ENCODE measurements around the gene NOL4L. TPM values are rescaled to one million over a fixed set of nuclear protein-coding genes. Genes with fewer than 3 reads are reported as not detected.

The NOL4L gene
- total RNA-seq, 4 donors from 2014 or later, result 45.6 to 105 (median 85.9) TPM

DNA sequence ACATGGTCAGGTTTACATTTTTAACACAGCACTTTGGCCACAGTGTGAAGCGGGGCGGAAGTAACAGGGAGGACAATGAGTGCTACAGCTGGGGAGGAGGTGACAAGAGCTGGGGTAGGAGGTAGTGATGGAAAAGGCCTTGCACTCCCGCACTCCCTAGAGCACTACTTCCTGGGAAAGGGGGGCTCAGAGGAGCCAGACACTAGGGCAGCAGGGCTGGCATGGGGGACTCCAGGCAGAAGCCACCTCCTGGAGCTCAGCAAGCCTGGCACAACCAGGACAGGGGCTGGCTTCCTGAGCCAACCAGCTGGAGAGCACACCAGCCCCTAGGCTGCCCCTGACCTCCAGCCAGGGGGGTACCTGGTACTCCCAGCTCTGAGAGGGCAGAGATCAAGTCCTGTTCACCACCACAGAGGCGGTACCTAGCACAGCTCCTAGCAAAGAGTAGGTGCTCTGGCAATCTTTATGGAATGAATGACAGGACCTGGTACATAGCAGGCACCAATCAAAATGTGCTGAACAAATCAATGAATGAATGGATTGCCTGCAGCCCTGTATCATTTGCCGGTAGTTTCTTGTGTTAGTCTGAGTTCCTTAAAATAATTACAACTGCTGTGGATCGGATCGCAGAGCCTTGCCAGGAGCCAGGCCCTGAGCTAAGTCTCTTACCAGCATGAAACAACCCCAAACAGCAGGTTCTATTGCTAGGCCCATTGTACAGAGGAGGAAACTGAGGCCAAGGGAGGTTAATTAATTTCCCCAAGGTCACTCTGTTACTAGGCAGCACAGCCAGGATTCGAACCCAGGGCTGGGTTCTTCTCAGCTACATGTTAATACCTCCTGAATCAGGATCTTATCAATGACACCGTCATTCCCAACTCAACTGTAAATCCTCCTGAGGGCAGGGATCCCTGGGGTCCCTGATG is 15.5 kb downstream of the NOL4L start:
- H3K36me3 ChIP-seq, result no peaks in the 10 kb centered on the region
- TF ChIP-seq POLR2AphosphoS5 (IDR thresholded peaks at IDR 0.05) (no peak), CTCF (IDR thresholded peaks at IDR 0.05) (no peak), POLR2A (IDR thresholded peaks at IDR 0.05) (no peak), EP300 (IDR thresholded peaks at IDR 0.05; ENCODE audit: low read depth) (no peak)
- H3K4me1 ChIP-seq, result peaks cover 0 to 6% (median 2%) of the 10 kb centered on the region in 4 donors
- no peak overlapping the region for H3K27ac ChIP-seq
- no peak for DNase-seq
- no peak overlapping the region for H3K4me3 ChIP-seq
- H3K27me3 ChIP-seq, result no peaks in the 10 kb centered on the region
- intact Hi-C loops (cut with DNase I; ENCODE audit: low total_unique reads) (no loop called here), in situ Hi-C loops (cut with MboI; ENCODE audit: low pct_ligation_motif_present in 1 of 4, low pct_unique_long_range_greater_than_20kb in 1 of 4, low sequenced_read_pairs in 3 of 4) (no loop called here)
- 90% methylated on average over 9 of the region's 9 CpGs; no CpG with 5 or more reads in 1 of the 2 donors for WGBS, 2 donors (ENCODE audit: low coverage in 1 of 2)
- H3K9me3 ChIP-seq, result no peaks in the 10 kb centered on the region

DNA sequence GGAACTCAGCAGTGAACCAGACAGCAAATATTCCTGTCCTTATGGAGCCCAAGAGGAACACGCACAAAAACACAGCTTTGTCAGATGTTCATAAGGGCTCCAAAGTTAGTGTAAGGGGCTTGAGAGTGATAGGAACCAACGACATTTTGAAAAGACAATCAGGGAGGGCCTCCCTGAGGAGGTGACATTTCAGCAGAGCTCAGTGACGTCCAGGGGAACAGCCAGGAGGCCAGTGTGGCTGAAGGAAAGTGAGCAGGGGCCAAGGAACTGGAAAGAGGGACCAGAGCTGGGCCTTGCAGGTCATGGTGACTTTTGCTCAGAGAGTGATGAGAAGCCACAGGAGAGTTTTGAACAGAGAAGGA is 16.1 kb downstream of the NOL4L start:
- Histone ChIP-seq H3K4me3 (no peak overlapping the region), H3K27ac (no peak overlapping the region), H3K9me3 (no peaks in the 10 kb centered on the region), H3K27me3 (no peaks in the 10 kb centered on the region), H3K36me3 (no peaks in the 10 kb centered on the region), H3K4me1 (no peaks in the 10 kb centered on the region)
- no peak for DNase-seq
- 74 to 75% methylated on average over 2 to 3 of the region's 3 CpGs for WGBS, 2 donors (ENCODE audit: low coverage in 1 of 2)
- TF ChIP-seq EP300 (IDR thresholded peaks at IDR 0.05; ENCODE audit: low read depth), result no peak
- TF ChIP-seq POLR2AphosphoS5 (IDR thresholded peaks at IDR 0.05), result no peak
- TF ChIP-seq CTCF (IDR thresholded peaks at IDR 0.05), result no peak
- TF ChIP-seq POLR2A (IDR thresholded peaks at IDR 0.05), result no peak
- in situ Hi-C loops (cut with MboI; ENCODE audit: low pct_ligation_motif_present in 1 of 4, low pct_unique_long_range_greater_than_20kb in 1 of 4, low sequenced_read_pairs in 3 of 4) (no loop called here), intact Hi-C loops (cut with DNase I; ENCODE audit: low total_unique reads) (no loop called here)

GRCh38 chr20:32567384-32568178 is 17.6 kb downstream of the NOL4L start:
- intact Hi-C loops (cut with DNase I; ENCODE audit: low total_unique reads) (no loop called here), in situ Hi-C loops (cut with MboI; ENCODE audit: low pct_ligation_motif_present in 1 of 4, low pct_unique_long_range_greater_than_20kb in 1 of 4, low sequenced_read_pairs in 3 of 4) (no loop called here)
- WGBS, 2 donors (ENCODE audit: low coverage in 1 of 2), result 89 to 97% methylated on average over 4 to 6 of the region's 6 CpGs
- Histone ChIP-seq H3K4me3 (no peak overlapping the region), H3K4me1 (no peaks in the 10 kb centered on the region), H3K36me3 (no peaks in the 10 kb centered on the region), H3K27me3 (no peaks in the 10 kb centered on the region), H3K9me3 (no peaks in the 10 kb centered on the region), H3K27ac (no peak overlapping the region)
- DNase-seq, result no peak
- TF ChIP-seq POLR2AphosphoS5 (IDR thresholded peaks at IDR 0.05) (no peak), CTCF (IDR thresholded peaks at IDR 0.05) (no peak), POLR2A (IDR thresholded peaks at IDR 0.05) (no peak), EP300 (IDR thresholded peaks at IDR 0.05; ENCODE audit: low read depth) (no peak)
